ELR (cell line): ENCODE measurements around the gene YBEY.
"Not testable (repeated sequence)": the region's sequence is repeated elsewhere in the genome, so short reads cannot be mapped to it uniquely, and the experiment has no call there.

ENCODE experiments used
- DNase-seq: peaks from one replicate; pipeline ENCODE4 v3.0.0-alpha.2; 2015; ENCODE audit warnings: low read depth

The YBEY gene

DNA sequence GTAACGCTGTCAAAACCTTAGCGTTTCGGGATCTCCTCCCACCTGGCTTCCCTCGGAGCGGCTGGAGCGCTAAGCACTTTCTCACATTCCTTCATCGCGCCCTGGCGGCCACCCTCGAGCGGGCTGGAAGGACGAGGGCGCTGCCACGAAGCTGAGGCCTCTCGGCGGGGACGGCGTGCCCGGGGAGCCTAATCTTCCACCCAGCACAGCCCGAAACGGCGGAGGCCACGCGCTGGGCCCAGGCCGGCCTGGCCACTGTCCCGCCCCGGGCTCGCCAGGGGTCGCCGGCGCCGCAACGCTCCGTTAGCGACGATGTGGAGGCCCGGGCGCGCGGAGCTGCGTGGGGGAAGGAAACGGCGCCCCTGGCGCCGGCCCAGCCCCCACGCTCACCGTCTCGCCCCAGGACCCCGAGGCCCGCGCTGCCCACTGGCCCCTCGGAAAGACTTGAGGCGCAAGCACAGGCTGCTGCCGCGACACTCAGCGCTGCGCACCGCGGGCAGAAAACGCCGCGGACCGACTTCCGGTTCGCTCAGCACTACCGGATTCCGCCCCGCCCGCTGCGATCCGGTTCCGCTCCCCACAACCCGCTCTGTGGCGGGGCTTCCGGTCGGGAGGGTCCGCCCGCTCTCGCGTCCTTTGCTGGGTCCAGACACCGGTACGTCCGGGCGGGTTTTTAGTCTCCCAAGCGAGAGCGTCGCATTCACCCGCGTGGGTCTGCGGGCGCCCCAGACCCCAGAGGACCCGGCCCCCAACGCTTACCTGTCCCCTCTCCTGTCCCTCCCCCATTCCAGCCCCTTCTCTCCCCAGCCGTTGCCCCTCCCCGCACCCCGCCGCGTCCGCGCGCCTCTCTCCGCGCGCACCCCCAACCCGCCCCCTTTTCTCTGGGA is at the start of gene YBEY:
YBEY (plus strand) TSS at position 582 of the 887 bp plus-strand sequence. CDS start 572 bp downstream, outside the sequence.
- DNase-seq: peak; percentile 93

DNA sequence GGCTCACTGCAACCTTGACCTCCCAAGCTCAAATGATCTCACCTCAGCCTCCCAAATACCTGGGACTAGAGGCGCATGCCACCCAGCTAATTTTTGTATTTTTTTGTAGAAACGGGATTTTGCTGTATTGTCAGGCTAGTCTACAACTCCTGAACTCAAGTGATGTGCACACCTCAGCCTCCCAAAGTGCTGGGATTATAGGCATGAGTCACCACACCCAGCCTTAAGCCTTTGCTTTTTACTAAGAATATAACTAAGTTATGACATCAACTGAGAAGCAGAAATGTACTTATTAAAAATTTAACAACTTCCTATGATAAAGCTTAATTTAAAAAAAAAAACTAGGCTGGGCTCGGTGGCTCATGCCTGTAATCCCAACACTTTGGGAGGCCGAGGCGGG is 48.7 kb upstream of the YBEY start:
- peak; percentile 21 for DNase-seq

- DNase-seq: no peak
Observed at GRCh38 chr21:46239817-46240325, 46.3 kb upstream of the YBEY start.

DNA sequence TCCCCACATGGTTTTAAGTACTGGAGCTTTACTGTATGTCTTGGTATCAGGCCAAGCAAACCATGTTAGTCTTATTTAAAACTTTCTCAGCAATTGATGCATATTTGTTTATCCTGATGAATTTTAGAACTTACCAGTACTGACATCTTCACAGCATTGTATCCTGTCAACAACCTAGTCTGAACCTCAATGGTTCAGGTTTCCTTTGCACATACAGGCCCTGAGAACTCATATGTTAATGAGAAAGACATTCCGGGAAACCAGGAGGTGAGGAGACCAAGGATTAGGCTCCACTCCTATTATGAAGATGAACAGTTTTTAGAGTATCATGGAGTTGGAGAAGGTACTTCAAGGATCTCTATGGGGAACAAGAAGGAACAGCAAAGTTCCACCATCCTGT is 44.6 kb upstream of the YBEY start:
- DNase-seq: not testable (repeated sequence)

DNA sequence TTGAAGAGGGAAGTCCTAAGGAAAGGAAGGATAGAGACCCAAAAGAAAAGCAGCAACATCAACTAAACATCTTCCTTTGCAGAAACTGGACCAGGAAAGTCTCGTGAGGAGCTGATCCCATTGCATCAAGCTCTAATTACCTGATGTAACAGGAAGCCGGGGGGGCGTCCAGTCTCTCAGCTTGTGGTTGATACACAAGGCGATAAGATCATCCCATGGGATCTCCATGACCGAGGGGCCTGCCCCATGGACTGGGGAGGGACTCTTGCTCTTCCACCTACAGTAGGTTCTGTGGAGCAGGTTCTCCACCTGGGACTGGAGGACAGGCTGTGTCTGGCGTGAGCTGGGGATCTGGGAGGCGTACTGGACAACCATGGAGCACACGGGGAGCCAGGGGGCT is 42.8 kb upstream of the YBEY start:
- DNase-seq: no peak

DNA sequence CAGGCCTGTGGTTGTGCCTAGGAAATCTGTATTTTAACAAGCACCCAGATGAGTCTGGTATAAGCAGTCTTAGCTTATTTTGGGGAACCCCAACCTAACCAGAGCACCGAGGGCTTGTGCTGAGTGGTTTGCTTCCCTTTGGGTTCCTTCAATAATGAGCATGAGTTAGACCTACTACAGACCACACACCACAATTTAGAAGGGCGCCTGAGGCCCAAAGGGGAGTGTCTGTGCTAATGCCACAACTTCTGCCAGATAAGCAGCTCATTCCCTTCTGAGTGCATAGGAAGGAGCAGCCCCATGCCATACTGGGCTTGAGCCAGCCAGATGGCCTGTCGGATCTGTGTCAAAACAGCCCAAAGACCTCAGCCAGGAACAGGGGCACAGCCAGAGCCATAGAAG is 42.2 kb upstream of the YBEY start:
- no peak for DNase-seq

GRCh38 chr21:46244602-46245001 is 41.5 kb upstream of the YBEY start:
- DNase-seq: no peak

- DNase-seq: no peak
Observed at GRCh38 chr21:46245213-46245915, 40.8 kb upstream of the YBEY start.

DNA sequence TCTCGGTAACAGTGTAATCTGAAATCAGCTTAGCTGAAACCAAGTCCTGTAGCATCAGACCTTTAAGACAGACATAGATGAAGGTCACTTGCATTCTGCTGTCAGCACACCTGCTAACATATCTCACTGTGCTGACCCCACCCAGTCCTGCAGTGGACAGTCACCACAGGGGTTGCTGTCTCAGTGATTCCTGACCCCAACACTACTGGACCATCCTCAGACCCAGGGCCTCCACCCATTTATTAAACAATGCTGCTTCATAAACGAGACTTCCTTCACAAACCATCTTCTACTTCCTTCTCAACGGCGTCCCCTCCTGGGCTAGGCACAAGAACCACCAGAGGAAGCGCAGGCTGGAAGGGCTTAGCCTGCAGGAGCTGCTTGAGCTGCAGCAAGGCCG is 39.8 kb upstream of the YBEY start:
- no peak for DNase-seq

DNA sequence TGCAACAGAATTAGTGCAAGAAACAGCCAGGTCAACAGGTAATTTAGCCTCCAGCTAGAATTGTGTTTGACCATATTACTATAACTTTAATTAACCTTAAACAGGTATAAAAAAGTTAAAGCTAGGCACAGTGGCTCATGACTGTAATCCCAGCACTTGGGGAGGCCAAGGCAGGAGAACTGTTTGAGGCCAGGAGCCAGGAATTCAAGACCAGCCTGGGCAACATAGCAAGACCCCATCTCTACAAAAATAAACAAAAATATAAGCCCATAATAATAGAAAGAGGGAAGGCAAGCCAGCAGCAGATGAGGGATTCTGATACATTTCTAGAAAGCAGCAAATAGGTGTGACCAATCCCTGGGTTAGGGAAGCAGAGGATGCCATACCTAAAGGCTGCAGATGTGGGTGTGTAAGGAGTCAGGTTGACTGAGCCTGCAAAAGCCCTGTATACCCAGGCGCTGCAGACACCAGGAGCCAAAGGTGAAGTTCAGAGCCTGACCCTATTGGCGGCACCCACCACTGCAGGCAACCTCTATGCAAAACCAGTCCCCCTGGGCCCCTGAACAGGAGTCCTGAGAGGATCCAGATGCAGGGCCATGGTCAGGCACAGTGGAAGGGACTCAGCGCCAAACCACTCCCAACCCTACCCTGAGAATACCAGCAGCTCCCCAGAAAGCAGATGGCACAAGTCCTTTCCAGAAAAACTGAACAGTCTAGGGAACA is 38.3 kb upstream of the YBEY start:
- no peak for DNase-seq

- no peak for DNase-seq
Observed at GRCh38 chr21:46248422-46248782, 37.7 kb upstream of the YBEY start.

DNA sequence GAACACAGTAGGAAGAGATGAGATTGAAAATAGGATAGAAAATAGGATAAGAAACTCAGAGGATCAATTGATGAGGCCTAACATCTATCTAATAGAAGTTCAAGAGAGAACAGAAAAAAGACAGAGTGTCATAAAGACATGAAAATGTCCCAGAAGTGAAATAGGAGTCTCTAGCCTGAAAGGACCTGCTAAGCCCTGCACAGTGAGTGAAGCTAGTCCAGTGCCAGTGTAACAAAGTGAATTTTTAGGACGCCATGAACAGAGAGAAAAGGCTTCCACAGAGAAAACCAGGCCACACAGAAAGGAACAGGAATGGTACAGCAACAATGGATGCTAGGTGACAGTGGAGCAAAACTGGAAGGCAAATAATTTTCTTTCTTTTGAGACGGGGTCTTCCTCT is 37.3 kb upstream of the YBEY start:
- no peak for DNase-seq

DNA sequence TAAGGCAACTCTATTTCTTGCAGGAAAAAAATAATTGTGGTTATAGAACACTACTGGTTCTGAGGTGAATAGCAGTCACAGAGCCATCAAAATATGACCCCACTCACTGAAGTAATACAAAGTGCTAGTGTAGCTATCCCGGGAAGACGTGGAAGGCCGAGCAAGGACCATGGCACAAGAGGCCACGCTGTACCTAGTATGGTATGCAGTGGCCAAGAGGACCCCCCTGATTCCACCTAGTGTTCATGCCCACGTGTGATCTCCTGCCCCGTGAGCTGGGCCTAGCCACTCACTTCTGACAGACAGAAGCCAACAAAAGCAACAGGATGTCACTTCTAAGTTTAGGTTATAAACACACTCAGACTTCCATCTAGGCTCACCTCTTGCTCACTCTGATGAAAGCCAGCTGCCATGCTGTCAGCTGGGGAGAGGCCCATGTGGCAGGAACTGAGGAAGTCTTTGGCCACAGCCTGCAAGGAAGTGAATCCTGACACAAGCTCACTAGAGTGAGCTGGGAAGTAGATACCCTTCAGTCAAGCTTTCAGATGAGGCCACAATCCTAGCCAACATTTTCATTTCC is 35.9 kb upstream of the YBEY start:
- no peak for DNase-seq

DNA sequence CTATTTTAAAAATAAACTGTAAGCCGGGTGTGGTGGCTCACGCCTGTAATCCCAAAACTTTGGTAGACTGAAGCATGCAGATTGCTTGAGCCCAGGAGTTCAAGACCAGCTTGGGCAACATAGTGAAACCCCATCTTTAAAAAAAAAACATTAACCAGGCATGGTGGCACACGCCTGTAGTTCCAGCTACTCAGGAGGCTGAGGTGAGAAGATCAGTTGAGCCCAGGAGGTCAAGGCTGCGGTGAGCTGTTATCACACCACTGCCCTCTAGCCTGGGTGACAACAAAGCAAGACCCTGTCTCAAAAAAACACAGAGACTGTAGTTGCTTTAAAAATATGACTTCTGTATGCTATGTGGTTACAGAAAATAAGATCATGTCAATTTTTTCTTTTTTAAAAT is 33.3 kb upstream of the YBEY start:
- no peak for DNase-seq

- no peak for DNase-seq
Observed at GRCh38 chr21:46253610-46254124, 32.5 kb upstream of the YBEY start.

DNA sequence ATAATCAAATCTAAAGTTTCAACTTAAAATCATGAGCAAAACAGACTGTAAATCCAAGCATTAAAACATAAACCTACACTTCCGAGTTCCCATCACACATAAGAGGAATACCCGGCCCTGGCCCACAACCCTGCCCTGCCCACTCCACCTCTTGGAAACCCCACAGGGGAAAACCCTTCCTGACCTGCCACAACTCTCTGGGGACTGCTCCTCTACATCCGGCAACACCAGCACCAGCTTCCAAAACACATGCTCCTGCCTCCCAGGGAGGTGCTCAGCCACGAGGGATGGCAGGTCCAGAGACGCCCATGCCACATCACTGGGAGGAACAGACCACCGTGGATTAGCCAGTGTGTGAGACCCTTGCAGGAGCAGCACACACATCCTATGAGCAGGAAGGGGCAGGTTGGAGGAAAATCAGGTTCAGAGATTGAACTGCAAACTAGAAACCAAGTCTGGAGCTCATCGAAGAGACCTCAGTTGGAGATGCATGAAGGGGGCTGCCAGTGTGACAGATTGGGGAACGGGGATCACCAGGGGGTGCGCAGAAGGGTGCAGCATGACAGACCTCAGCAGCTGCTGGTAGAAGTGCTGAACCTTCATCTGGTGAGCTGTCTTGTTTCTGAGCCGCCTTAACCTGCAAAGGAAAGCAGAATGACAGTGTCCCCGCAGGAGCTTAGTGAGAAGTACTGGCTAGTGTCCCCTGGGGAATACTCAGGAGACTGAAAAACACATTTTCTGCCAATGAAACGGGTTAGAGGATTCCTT is 31.8 kb upstream of the YBEY start:
- no peak for DNase-seq

DNA sequence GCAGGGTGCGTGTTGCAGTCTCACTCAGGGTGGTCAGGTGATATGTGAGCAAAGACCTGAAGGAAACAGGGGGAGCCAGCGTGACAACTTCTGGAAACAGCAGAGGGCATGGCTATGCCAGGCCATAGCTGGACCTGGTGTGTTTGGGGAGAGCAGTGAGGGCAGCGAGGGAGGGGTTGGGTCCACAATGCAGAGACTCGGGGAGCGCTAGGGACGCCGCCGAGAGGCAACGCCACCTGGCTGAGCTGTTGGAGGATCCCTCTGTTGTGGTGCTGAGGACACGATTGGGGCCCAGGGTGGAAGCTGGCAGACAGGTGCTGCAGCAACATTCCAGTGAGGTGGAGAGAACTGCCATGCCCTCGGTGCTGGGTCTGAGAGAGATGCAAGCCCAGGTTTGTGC is 31.0 kb upstream of the YBEY start:
- no peak for DNase-seq

GRCh38 chr21:46255758-46256337 is 30.3 kb upstream of the YBEY start:
- DNase-seq: no peak

GRCh38 chr21:46256501-46256994 is 29.6 kb upstream of the YBEY start:
- DNase-seq: no peak

GRCh38 chr21:46264046-46264689 is 22.0 kb upstream of the YBEY start:
- no peak for DNase-seq
